OCI-LY3 (cell line): Measurements from ENCODE around the gene CAPN1.

Experiments
- CTCF ChIP-seq: fragments of 200-600, 300-600 bp; sonication (generic); IDR thresholded peaks from 2 replicates; pipeline ENCODE4 v1.5.1; 2014; ENCODE audit warnings: antibody characterized with exemption, low read length, low read depth
- EZH2phosphoT487 ChIP-seq: fragments of 200-600 bp; shearing (Covaris generic); IDR thresholded peaks from 2 replicates; pipeline ENCODE4 v1.6.1; 2018; ENCODE audit warnings: antibody characterized with exemption, mixed run types, low read depth

DNA sequence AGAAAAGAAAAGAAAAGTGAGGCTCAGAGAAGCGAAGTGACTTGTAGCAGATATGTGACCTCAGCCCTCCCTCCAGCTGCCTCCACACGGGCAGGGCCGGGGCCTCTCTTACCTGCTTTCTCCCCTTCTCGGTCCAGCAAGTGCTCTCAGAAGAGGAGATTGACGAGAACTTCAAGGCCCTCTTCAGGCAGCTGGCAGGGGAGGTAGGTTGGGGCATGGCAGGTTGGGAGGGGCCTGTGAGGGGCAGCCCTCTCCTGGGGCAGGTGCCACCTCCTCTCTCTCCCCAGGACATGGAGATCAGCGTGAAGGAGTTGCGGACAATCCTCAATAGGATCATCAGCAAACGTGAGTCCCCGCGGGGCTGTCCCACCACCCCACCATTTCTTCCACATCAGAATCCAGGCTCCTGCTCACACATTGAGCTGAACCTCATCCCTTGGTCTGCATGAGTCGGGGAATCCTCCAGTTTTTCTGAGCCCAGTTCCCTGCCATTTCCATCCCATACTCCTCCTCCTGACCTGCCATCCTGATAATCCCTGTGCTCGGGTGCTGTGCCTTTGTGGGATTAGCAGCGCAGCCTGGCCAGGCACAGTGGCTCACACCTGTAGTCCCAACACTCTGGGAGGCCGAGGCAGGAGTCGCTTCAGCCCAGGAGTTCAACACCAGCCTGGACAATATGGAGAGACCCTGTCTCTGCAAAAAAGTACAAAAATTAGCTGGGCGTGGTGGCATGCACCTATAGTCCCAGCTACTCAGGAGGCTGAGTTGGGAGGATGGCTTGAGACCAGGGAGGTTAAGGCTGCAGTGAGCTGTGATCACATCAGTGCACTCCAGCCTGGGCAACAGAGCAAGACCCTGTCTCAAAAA lies 26.4 kb downstream of the CAPN1 start:
- TF ChIP-seq CTCF (no peak), EZH2phosphoT487 (no peak)
